Testis (tissue), 3 donors: ENCODE data around the gene KCTD19. TPM values are rescaled to one million over a fixed set of nuclear protein-coding genes. Genes with fewer than 3 reads are reported as not detected.

Source experiments
- DNase-seq: peaks from one replicate; pipeline ENCODE4 v3.0.0-alpha.2; 2019
- H3K27ac ChIP-seq, 2 donors: fragments of 200-600 bp; sonication (generic); one replicate each; pipeline ENCODE4 v1.5.1; 2019
- H3K27me3 ChIP-seq: fragments of 200-600 bp; sonication (generic); one replicate; pipeline ENCODE4 v1.5.1; 2019
- H3K36me3 ChIP-seq: fragments of 200-600 bp; sonication (generic); one replicate; pipeline ENCODE4 v1.5.1; 2017; ENCODE audit warnings: low read depth; ENCODE audit errors: missing control alignments
- H3K4me1 ChIP-seq: fragments of 200-600 bp; sonication (generic); one replicate; pipeline ENCODE4 v1.5.1; 2019
- H3K4me3 ChIP-seq, 2 donors: fragments of 200-600 bp; sonication (generic); one replicate each; pipeline ENCODE4 v1.5.1; 2017 to 2019
- H3K9me3 ChIP-seq: fragments of 200-600 bp; sonication (generic); one replicate; pipeline ENCODE4 v1.5.1; 2017
- CTCF ChIP-seq, 3 experiments: fragments of 450-650 bp in 2 of 3; fragments of 200-600 bp in 1 of 3; sonication (generic) in 1 of 3; IDR thresholded peaks; one replicate each; pipeline ENCODE4 v1.5.1; 2016 to 2019; ENCODE audit warnings: antibody characterized with exemption in 3 of 3, mild to moderate bottlenecking in 2 of 3, moderate library complexity in 1 of 3
- POLR2A ChIP-seq: fragments of 450-650 bp; IDR thresholded peaks from one replicate; pipeline ENCODE4 v1.6.1; 2017; ENCODE audit warnings: antibody characterized with exemption, mild to moderate bottlenecking, moderate library complexity
- WGBS, 2 donors: methylation state at CpG; one replicate each; pipeline ENCODE4 v1.1.5; 2018; 5-methylcytosine and 5-hydroxymethylcytosine counted together
- intact Hi-C: fragments of 100-400 bp; cut with DNase I; formaldehyde crosslinking; loops from one replicate; pipeline ENCODE4 v1.15.1; 2023; ENCODE audit warnings: low total_unique reads
- polyA plus RNA-seq: library from polyadenylated mRNA; stranded (reverse); fragments of 350-450 nt; fragmentation: Illumina TruSeq; extraction: RNeasy Lipid Tissue Mini Kit (QIAGEN cat#74804); gene quantifications from one replicate; pipeline ENCODE4 v1.2.3, GENCODE V29; 2014; ENCODE audit warnings: low read depth, low replicate concordance; ENCODE audit not compliant: insufficient read depth
- total RNA-seq, 2 donors: library from RNA; depleted of rRNA; stranded (reverse); fragments of >200 nt; gene quantifications; one replicate each; pipeline ENCODE4 v1.2.3, GENCODE V29; 2016

KCTD19 gene
- total and polyA plus RNA-seq, 3 donors from 2014 or later = 59.2 to 144 (median 102) TPM

- Histone ChIP-seq H3K36me3 (no peaks in the 10 kb centered on the region), H3K9me3 (no peaks in the 10 kb centered on the region), H3K27me3 (no peaks in the 10 kb centered on the region), H3K27ac (no peak overlapping the region), H3K4me1 (no peaks in the 10 kb centered on the region), H3K4me3 (no peak overlapping the region)
- WGBS, 2 donors = 96% methylated on average over 3 of the region's 3 CpGs
- intact Hi-C loops = no loop called here
- no peak for DNase-seq
- no peak for TF ChIP-seq POLR2A
- no peak for TF ChIP-seq CTCF (IDR thresholded peaks at IDR 0.05)
These were observed 16.0 kb downstream of the KCTD19 start for GRCh38 chr16:67310561-67310960.

DNA sequence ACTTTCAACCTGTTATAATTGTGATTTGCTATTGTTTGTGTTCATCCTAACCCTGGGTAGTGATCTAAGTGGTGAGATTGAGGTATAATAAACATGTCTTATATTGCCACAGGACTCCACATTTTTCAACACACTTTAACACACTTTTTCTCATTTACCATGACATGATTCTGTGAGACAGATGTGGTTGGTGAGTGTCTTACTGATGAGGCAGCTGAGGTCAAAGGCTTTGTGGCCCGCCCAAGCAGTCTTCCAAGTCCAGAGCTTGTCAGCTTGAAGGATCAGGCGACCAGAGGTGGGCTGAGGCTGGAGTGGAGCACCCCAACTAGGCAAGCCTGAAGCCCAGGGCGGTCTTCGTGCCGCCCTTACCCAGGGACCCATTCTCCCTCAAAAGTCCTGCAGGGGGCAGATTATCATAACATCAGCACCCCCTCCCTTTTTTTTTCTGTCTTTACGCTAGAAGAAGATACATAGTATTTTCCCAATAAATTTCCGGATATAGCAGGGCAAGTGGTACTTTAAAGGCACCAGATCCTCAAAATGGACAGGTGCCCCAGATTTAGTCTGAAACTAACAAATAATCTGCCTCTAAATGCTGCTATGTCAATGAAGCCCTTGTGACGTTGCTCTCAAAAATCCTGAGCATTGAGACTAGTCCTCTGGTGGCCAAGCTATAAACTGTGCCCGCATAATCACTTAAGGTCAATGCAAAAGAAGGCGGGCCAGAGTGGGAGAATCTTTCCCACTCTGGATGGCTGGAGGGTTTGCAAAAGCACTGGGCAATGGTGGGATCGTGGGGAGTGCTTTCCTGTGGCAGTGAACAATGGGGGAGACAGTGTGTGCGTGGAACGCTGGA lies 21.1 kb downstream of the KCTD19 start:
- no peaks in the 10 kb centered on the region for H3K27me3 ChIP-seq
- H3K36me3 ChIP-seq = no peaks in the 10 kb centered on the region
- DNase-seq = no peak
- no peaks in the 10 kb centered on the region for H3K9me3 ChIP-seq
- peaks cover 3% of the 10 kb centered on the region for H3K4me1 ChIP-seq
- TF ChIP-seq POLR2A (no peak), CTCF (IDR thresholded peaks at IDR 0.05) (no peak)
- 89 to 93% methylated on average over 12 to 13 of the region's 13 CpGs for WGBS, 2 donors
- H3K27ac ChIP-seq = no peak overlapping the region
- no peak overlapping the region for H3K4me3 ChIP-seq
- intact Hi-C loops = no loop called here

DNA sequence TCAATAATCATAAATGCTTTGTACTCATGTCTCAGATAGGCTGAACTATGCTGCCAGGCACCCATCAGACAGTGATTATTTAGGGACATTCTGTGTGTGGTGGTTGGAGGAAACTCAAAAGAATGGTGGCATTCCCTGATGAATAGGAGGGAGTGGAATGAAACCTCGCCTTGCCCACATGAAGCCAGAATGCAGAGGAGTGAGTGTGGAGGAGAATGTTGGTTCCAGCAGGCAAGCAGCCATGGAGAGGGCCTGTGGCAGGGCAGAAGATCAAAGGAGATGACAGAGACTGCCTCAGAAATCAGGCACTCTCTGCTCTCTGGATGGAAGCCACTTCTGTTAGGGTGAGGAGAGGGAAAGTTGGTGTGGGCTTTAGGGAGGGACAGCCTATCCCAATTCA lies 22.5 kb downstream of the KCTD19 start:
- intact Hi-C loops = no loop called here
- no peaks in the 10 kb centered on the region for H3K36me3 ChIP-seq
- H3K4me3 ChIP-seq = no peak overlapping the region
- H3K4me1 ChIP-seq = peaks cover 3% of the 10 kb centered on the region
- DNase-seq = no peak
- H3K9me3 ChIP-seq = no peaks in the 10 kb centered on the region
- WGBS, 2 donors = 84 to 90% methylated on average over 1 of the region's 1 CpG
- no peaks in the 10 kb centered on the region for H3K27me3 ChIP-seq
- TF ChIP-seq CTCF (IDR thresholded peaks at IDR 0.05) (no peak), POLR2A (no peak)
- H3K27ac ChIP-seq = no peak overlapping the region

DNA sequence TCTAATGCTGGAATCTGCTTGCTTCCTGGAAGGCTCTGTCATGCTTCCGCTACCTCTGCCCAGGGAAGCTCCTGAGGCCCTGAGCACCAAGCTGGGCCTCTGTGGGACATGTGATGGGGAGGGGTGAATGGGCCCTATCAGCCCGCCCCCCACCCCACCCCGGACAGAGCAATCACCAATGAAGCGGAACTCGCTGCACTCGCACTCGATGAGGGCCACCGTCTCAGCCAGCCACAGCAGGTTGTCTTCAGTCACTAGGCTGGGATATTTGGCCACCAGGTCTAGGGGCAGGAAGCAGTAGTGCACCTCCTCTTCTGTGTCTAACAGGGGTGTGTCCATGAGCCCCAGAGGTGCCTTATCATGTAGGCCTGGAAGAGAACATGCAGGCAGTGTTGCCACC lies 23.6 kb downstream of the KCTD19 start:
- peaks cover 3% of the 10 kb centered on the region for H3K4me1 ChIP-seq
- 80 to 93% methylated on average over 8 of the region's 8 CpGs for WGBS, 2 donors
- H3K27ac ChIP-seq = no peak overlapping the region
- H3K36me3 ChIP-seq = no peaks in the 10 kb centered on the region
- H3K4me3 ChIP-seq = no peak overlapping the region
- no peak for DNase-seq
- TF ChIP-seq CTCF (IDR thresholded peaks at IDR 0.05) (no peak), POLR2A (no peak)
- no peaks in the 10 kb centered on the region for H3K9me3 ChIP-seq
- H3K27me3 ChIP-seq = no peaks in the 10 kb centered on the region
- intact Hi-C loops = no loop called here

GRCh38 chr16:67302076-67302475 lies 24.5 kb downstream of the KCTD19 start:
- no peak for DNase-seq
- peaks cover 3% of the 10 kb centered on the region for H3K4me1 ChIP-seq
- H3K4me3 ChIP-seq = no peak overlapping the region
- H3K27ac ChIP-seq = peak overlapping the region in 1 of 2 donors; percentile 54
- no peaks in the 10 kb centered on the region for H3K36me3 ChIP-seq
- no peaks in the 10 kb centered on the region for H3K9me3 ChIP-seq
- intact Hi-C loops = no loop called here
- H3K27me3 ChIP-seq = no peaks in the 10 kb centered on the region
- TF ChIP-seq CTCF (IDR thresholded peaks at IDR 0.05) (no peak), POLR2A (no peak)
- 43 to 53% methylated on average over 7 of the region's 7 CpGs for WGBS, 2 donors
